Peyer's patch (tissue), 4 donors: Measurements from ENCODE around the gene BEND7.

Source experiments
- CTCF ChIP-seq, 6 experiments: fragments of 450-650 bp in 4 of 6; fragments of 200-600 bp in 2 of 6; sonication (generic) in 1 of 6; IDR thresholded peaks; one replicate each; pipeline ENCODE4 v1.5.1; 2017 to 2019; ENCODE audit warnings: antibody characterized with exemption in 6 of 6, mild to moderate bottlenecking in 3 of 6, moderate library complexity in 1 of 6
- POLR2A ChIP-seq, 2 donors: fragments of 450-650 bp; IDR thresholded peaks; one replicate each; pipeline ENCODE4 v1.5.1; 2017; ENCODE audit warnings: antibody characterized with exemption in 2 of 2, mild to moderate bottlenecking in 2 of 2, moderate library complexity in 2 of 2

- TF ChIP-seq CTCF (IDR thresholded peaks at IDR 0.05) = no peak
- TF ChIP-seq POLR2A (IDR thresholded peaks at IDR 0.05) = no peak
Measured at GRCh38 chr10:13420532-13421307, 108.1 kb downstream of the BEND7 start.
